SU-DHL-6 (cell line): ENCODE data around the gene PAK1IP1.

Experiments used
- H2AFZ ChIP-seq: fragments of 200-600 bp; sonication (generic); 2 replicates; pipeline ENCODE4 v1.6.1; 2014; ENCODE audit warnings: low read depth, mild to moderate bottlenecking, moderate library complexity, mixed read lengths, antibody characterized with exemption, low read length; ENCODE audit not compliant: severe bottlenecking
- H3F3A ChIP-seq: fragments of 200-600 bp; shearing (Covaris generic); 2 replicates; pipeline ENCODE4 v1.6.0; 2016; ENCODE audit warnings: antibody characterized with exemption, mild to moderate bottlenecking; ENCODE audit not compliant: insufficient read depth
- H3K27ac ChIP-seq: fragments of 200-600 bp; sonication (generic); 2 replicates; pipeline ENCODE4 v1.5.1; 2016; ENCODE audit warnings: low read depth, mild to moderate bottlenecking, low read length, moderate library complexity, mixed read lengths
- H3K27me3 ChIP-seq: fragments of 200-600 bp; sonication (generic), shearing (Covaris generic); 2 replicates; pipeline ENCODE4 v1.6.0; 2014; ENCODE audit warnings: mild to moderate bottlenecking, low read length
- H3K36me3 ChIP-seq: fragments of 200-600 bp; sonication (generic); 2 replicates; pipeline ENCODE4 v1.6.1; 2014; ENCODE audit warnings: mild to moderate bottlenecking, low read length, mixed read lengths
- H3K4me2 ChIP-seq: fragments of 300-600, 200-600 bp; shearing (Covaris generic), sonication (generic); 2 replicates; pipeline ENCODE4 v1.6.0; 2014; ENCODE audit warnings: low read length, low read depth, mild to moderate bottlenecking; ENCODE audit not compliant: poor library complexity, severe bottlenecking
- H3K4me3 ChIP-seq: fragments of 200-600 bp; sonication (generic); 2 replicates; pipeline ENCODE4 v1.5.1; 2014; ENCODE audit warnings: antibody characterized with exemption, low read length, mild to moderate bottlenecking, mixed read lengths; ENCODE audit not compliant: insufficient read depth, poor library complexity, severe bottlenecking
- H3K79me2 ChIP-seq: fragments of 200-600 bp; sonication (generic); 2 replicates; pipeline ENCODE4 v1.6.1; 2014; ENCODE audit warnings: mild to moderate bottlenecking, low read length, moderate library complexity; ENCODE audit not compliant: insufficient read depth
- H3K9ac ChIP-seq: fragments of 200-600 bp; sonication (generic); 2 replicates; pipeline ENCODE4 v1.7.0; 2014; ENCODE audit warnings: mild to moderate bottlenecking, low read length
- H3K9me2 ChIP-seq: fragments of 200-600 bp; sonication (generic); replicated peaks from 2 replicates; pipeline ENCODE4 v1.6.1; 2014; ENCODE audit warnings: low read length; ENCODE audit not compliant: insufficient read depth
- H3K9me3 ChIP-seq: fragments of 200-600 bp; sonication (generic); 2 replicates; pipeline ENCODE4 v1.6.1; 2014; ENCODE audit warnings: low read length, mixed read lengths; ENCODE audit not compliant: insufficient read depth
- H4K20me1 ChIP-seq: fragments of 200-600 bp; sonication (generic); 2 replicates; pipeline ENCODE4 v1.6.1; 2014; ENCODE audit warnings: low read depth, mild to moderate bottlenecking, antibody characterized with exemption, low read length, moderate library complexity, mixed read lengths
- CTCF ChIP-seq: fragments of 200-600 bp; sonication (generic); IDR thresholded peaks from one replicate; pipeline ENCODE4 v1.5.1; 2017; ENCODE audit warnings: antibody characterized with exemption, mild to moderate bottlenecking, low read length, moderate library complexity; ENCODE audit not compliant: insufficient read depth, poor library complexity, severe bottlenecking
- EZH2phosphoT487 ChIP-seq: fragments of 200-600 bp; sonication (generic), shearing (Covaris generic); conservative IDR thresholded peaks from 2 replicates; pipeline ENCODE4 v1.6.1; 2018; ENCODE audit warnings: mild to moderate bottlenecking, antibody characterized with exemption, low read length, moderate library complexity, mixed read lengths

The PAK1IP1 gene

GRCh38 chr6:10756085-10756484 lies 61.3 kb downstream of the PAK1IP1 start:
- Histone ChIP-seq H3K79me2 (peaks cover 45% of the 10 kb centered on the region), H2AFZ (no peak overlapping the region), H3K36me3 (peaks cover 24% of the 10 kb centered on the region), H3K9ac (no peak overlapping the region), H3K4me3 (no peak overlapping the region), H3K4me2 (no peak overlapping the region), H3K9me2 (no peaks in the 10 kb centered on the region), H3F3A (no peaks in the 10 kb centered on the region), H3K9me3 (no peaks in the 10 kb centered on the region), H4K20me1 (no peaks in the 10 kb centered on the region), H3K27ac (no peak overlapping the region), H3K27me3 (no peaks in the 10 kb centered on the region)
- TF ChIP-seq EZH2phosphoT487 (no peak), CTCF (no peak)
